SK-N-MC (cell line): ENCODE results near the gene SCN3B.

Source experiments
- EZH2 ChIP-seq: fragments of 200-600 bp; sonication (generic); IDR thresholded peaks from one replicate; pipeline ENCODE4 v1.6.1; 2017; ENCODE audit warnings: antibody characterized with exemption
- POLR2AphosphoS5 ChIP-seq: IDR thresholded peaks from 2 replicates; pipeline ENCODE4 v1.6.1; 2012; ENCODE audit warnings: mild to moderate bottlenecking, low read depth, low read length, borderline replicate concordance

DNA sequence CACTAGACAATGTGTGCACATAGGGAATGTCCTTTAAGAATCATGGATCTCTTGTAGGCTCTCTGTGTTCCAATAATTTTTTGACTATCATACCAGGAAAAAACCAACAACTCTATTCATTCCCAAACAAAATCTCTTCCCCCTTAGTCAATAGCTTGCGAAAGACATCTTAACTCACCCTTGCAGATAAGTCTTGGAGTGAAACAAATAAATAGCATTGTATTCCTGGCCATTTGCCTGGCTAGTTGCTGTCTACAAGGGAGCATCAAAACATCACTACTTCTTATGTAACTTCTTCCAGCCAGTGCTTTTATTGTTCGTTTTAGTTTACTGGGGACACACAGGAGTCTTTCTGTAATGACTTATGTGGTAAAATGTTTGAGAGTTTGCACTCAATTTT lies 29.4 kb downstream of the SCN3B start:
- TF ChIP-seq EZH2: no peak
- no peak for TF ChIP-seq POLR2AphosphoS5
